ENCODE results near the gene MMP25.

GRCh38 chr16:3084969-3085670, 38.8 kb downstream of the MMP25 start:
- TF ChIP-seq TAF1 (IDR thresholded peaks at IDR 0.05; ENCODE audit: borderline replicate concordance, low read depth, low read length) (no peak), POLR2AphosphoS5 (IDR thresholded peaks at IDR 0.05; ENCODE audit: low read depth, low read length) (no peak)
